ENCODE measurements around the gene CIDEB. TPM values are rescaled to one million over a fixed set of nuclear protein-coding genes. Genes with fewer than 3 reads are reported as not detected.

Gene CIDEB
- total RNA-seq, 1 experiment from 2014 or later, result 9.9 TPM

DNA sequence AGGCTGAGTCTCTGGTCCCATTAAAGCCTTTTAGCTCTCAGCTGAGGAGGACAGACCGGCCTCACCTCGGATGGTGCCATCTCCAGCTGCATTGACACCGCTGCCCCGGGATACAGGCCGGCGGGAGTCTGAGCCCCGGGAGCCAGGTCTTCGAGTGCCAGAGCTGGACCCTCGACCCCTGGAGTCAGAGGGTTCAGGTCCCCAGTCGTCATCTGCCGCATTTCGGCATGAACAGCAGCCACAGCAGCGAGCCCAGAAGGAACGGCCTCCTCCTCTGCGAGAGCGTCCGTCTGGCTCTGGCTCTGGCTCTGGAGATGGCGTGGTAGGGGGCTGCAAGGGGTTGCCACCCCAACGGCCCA, 45.8 kb downstream of the CIDEB start:
- Histone ChIP-seq H3K36me3 (ENCODE audit: insufficient read depth, low read length) (no peaks in the 10 kb centered on the region), H3K9me2 (replicated peaks; ENCODE audit: insufficient read depth, low read length) (no peaks in the 10 kb centered on the region), H3K9ac (ENCODE audit: low read length) (no peak overlapping the region), H4K20me1 (ENCODE audit: insufficient read depth, low read depth, low read length) (no peaks in the 10 kb centered on the region), H3K4me1 (ENCODE audit: low read length) (no peaks in the 10 kb centered on the region), H3K27me3 (ENCODE audit: low read length) (no peaks in the 10 kb centered on the region), H3K4me3 (ENCODE audit: low read length) (no peak overlapping the region), H3K79me2 (ENCODE audit: low read length) (no peaks in the 10 kb centered on the region), H3K4me2 (ENCODE audit: low read depth, low read length, poor library complexity, severe bottlenecking) (no peak overlapping the region), H3K9me3 (ENCODE audit: low read length) (no peaks in the 10 kb centered on the region), H3K27ac (ENCODE audit: low read length) (no peak overlapping the region), H2AFZ (ENCODE audit: low read length) (no peak overlapping the region)
- DNase-seq, result no peak

DNA sequence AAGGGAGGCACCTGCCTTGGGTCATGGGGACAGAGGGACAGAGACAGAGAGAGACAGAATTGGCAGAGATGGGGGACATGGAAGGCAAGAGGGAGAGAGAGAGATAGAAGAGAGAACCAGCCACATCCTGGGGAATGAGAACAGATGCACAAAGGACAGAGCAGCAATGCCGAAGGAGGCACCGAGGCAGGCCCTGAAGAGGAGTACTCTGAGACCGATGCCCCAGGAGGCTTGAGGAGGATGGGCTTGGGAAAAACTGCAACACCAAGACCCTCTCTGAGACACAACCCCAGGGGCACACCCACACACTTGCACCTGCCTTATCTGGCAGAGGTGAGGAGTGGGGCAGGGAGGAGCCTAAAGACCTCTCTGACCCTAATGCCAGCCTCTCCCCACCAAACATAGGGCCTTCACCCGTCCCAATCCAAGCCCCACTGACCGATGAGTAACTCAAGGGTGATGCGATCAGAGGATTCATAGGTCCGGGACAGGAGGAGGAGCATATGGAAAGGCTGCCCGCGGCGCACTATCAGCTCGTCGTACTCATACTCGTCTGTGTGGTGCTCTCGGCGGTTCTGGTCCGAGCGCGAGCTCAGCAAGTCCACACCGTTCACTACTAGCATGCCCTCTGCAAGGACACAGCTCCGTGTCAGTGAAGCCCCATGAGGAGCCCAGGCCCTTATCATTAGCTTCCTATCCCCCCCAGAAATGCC, 46.4 kb downstream of the CIDEB start:
- no peak overlapping the region for H3K4me3 ChIP-seq (ENCODE audit: low read length)
- no peak overlapping the region for H3K4me2 ChIP-seq (ENCODE audit: low read depth, low read length, poor library complexity, severe bottlenecking)
- H3K36me3 ChIP-seq (ENCODE audit: insufficient read depth, low read length), result no peaks in the 10 kb centered on the region
- no peaks in the 10 kb centered on the region for H3K4me1 ChIP-seq (ENCODE audit: low read length)
- DNase-seq, result no peak
- H3K27me3 ChIP-seq (ENCODE audit: low read length), result no peaks in the 10 kb centered on the region
- H3K9me2 ChIP-seq (replicated peaks; ENCODE audit: insufficient read depth, low read length), result no peaks in the 10 kb centered on the region
- H3K79me2 ChIP-seq (ENCODE audit: low read length), result no peaks in the 10 kb centered on the region
- H3K9ac ChIP-seq (ENCODE audit: low read length), result no peak overlapping the region
- H4K20me1 ChIP-seq (ENCODE audit: insufficient read depth, low read depth, low read length), result no peaks in the 10 kb centered on the region
- no peaks in the 10 kb centered on the region for H3K9me3 ChIP-seq (ENCODE audit: low read length)
- H3K27ac ChIP-seq (ENCODE audit: low read length), result no peak overlapping the region
- H2AFZ ChIP-seq (ENCODE audit: low read length), result no peak overlapping the region

DNA sequence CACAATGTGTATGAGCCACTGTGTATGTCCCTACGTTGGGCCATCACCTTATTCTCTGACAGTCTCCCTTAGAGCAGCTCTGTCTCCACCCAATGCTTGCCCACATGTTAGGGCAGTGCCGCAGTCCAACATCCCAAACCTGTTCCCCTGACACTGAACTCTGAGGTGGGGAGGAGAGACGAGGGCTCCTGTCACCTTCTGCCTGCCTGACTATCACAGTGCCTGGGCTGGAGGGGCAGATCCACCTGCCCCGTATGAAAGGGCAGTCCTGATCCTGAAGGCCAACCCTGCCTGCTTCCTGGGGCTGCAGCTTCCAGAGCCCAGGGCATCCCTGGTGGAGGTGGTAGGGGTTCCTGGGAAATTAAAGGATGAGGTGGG, 47.0 kb downstream of the CIDEB start:
- Histone ChIP-seq H3K4me3 (ENCODE audit: low read length) (no peak overlapping the region), H3K27ac (ENCODE audit: low read length) (no peak overlapping the region), H2AFZ (ENCODE audit: low read length) (no peak overlapping the region), H3K79me2 (ENCODE audit: low read length) (no peaks in the 10 kb centered on the region), H3K4me2 (ENCODE audit: low read depth, low read length, poor library complexity, severe bottlenecking) (no peak overlapping the region), H3K27me3 (ENCODE audit: low read length) (no peaks in the 10 kb centered on the region), H3K36me3 (ENCODE audit: insufficient read depth, low read length) (no peaks in the 10 kb centered on the region), H3K9me2 (replicated peaks; ENCODE audit: insufficient read depth, low read length) (no peaks in the 10 kb centered on the region), H3K9ac (ENCODE audit: low read length) (no peak overlapping the region), H3K4me1 (ENCODE audit: low read length) (no peaks in the 10 kb centered on the region), H3K9me3 (ENCODE audit: low read length) (no peaks in the 10 kb centered on the region), H4K20me1 (ENCODE audit: insufficient read depth, low read depth, low read length) (no peaks in the 10 kb centered on the region)
- DNase-seq, result no peak

DNA sequence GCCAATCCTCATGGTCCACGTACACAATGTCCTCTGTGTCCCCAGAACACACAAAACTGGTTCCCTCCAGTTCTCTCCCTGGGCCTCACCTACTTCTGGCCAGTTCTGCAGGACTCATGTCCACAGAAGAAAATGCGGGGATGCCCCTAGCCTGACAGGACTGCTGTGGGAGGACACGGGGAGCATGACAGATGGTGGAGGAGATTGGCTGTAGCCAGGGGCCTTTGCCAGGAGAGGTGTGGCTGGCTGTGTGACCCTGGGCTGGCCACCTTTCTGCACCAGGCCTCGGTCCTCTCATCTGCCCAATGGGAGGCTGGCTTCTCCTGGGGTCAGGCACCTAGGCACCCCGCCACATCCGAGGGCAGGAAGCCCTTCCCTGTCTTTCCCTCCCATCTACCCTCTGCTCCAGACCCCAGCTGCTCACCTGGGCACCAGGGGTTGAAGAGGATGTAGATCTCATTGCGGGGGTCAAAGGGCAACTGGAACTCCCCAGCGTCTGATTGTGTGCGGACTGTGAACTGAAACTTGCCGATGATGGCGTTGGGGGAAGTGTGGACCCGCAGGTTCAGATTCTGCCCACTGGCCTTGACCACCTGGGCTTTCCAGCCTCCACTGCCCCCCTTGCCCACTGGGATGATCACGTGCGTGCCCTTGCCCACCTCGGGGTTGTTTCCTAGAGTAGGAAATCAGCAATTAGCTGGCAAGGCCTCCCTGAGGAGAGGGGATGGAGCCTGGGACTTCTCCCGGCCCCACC, 47.6 kb downstream of the CIDEB start:
- Histone ChIP-seq H3K4me1 (ENCODE audit: low read length) (no peaks in the 10 kb centered on the region), H4K20me1 (ENCODE audit: insufficient read depth, low read depth, low read length) (no peaks in the 10 kb centered on the region), H3K79me2 (ENCODE audit: low read length) (no peaks in the 10 kb centered on the region), H3K27me3 (ENCODE audit: low read length) (no peaks in the 10 kb centered on the region), H3K9ac (ENCODE audit: low read length) (no peak overlapping the region), H3K9me3 (ENCODE audit: low read length) (no peaks in the 10 kb centered on the region), H3K9me2 (replicated peaks; ENCODE audit: insufficient read depth, low read length) (no peaks in the 10 kb centered on the region), H3K4me3 (ENCODE audit: low read length) (no peak overlapping the region), H3K4me2 (ENCODE audit: low read depth, low read length, poor library complexity, severe bottlenecking) (no peak overlapping the region), H3K36me3 (ENCODE audit: insufficient read depth, low read length) (no peaks in the 10 kb centered on the region), H3K27ac (ENCODE audit: low read length) (no peak overlapping the region), H2AFZ (ENCODE audit: low read length) (no peak overlapping the region)
- DNase-seq, result no peak

DNA sequence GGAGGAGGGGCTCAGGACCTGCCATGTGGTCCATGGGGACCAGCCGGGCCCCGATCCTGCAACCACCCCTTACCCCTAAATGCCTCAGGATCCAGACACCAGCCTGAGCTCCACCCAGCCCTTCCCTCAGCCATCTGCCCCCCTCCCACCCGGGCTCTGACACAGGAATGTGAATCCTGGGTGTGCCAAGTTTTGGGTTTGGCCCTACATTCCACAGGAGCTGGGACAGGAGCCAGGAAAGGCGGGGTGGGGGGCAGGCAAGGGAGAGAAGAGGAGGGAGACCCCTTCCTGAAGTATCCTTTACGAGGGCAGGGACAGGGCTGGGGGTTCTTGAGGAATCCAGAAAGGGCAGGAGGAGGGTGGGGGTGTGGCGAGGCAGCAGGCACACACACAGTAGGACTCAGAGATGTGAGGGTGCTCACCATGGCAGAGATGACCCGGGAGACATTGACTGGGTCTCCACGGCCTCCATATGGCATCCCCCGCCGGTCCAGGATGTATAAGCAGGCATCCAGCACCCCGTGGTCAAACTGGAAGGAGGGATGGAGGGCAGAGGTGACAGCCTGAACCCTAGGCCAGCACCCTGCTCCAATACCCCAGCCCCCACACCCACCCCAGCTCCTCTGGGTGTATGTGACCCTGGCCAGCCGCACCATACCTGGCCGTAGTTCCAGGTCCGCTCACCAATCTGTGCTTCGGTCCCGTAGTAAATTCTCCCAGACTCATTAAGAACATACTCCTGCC, 48.3 kb downstream of the CIDEB start:
- Histone ChIP-seq H3K79me2 (ENCODE audit: low read length) (no peaks in the 10 kb centered on the region), H4K20me1 (ENCODE audit: insufficient read depth, low read depth, low read length) (no peaks in the 10 kb centered on the region), H3K27me3 (ENCODE audit: low read length) (no peaks in the 10 kb centered on the region), H2AFZ (ENCODE audit: low read length) (no peak overlapping the region), H3K9me3 (ENCODE audit: low read length) (no peaks in the 10 kb centered on the region), H3K9ac (ENCODE audit: low read length) (no peak overlapping the region), H3K4me1 (ENCODE audit: low read length) (no peaks in the 10 kb centered on the region), H3K27ac (ENCODE audit: low read length) (no peak overlapping the region), H3K9me2 (replicated peaks; ENCODE audit: insufficient read depth, low read length) (no peaks in the 10 kb centered on the region), H3K4me3 (ENCODE audit: low read length) (no peak overlapping the region), H3K4me2 (ENCODE audit: low read depth, low read length, poor library complexity, severe bottlenecking) (no peak overlapping the region), H3K36me3 (ENCODE audit: insufficient read depth, low read length) (peaks cover 1% of the 10 kb centered on the region; the same call in 1 of the 2 replicates)
- no peak for DNase-seq

DNA sequence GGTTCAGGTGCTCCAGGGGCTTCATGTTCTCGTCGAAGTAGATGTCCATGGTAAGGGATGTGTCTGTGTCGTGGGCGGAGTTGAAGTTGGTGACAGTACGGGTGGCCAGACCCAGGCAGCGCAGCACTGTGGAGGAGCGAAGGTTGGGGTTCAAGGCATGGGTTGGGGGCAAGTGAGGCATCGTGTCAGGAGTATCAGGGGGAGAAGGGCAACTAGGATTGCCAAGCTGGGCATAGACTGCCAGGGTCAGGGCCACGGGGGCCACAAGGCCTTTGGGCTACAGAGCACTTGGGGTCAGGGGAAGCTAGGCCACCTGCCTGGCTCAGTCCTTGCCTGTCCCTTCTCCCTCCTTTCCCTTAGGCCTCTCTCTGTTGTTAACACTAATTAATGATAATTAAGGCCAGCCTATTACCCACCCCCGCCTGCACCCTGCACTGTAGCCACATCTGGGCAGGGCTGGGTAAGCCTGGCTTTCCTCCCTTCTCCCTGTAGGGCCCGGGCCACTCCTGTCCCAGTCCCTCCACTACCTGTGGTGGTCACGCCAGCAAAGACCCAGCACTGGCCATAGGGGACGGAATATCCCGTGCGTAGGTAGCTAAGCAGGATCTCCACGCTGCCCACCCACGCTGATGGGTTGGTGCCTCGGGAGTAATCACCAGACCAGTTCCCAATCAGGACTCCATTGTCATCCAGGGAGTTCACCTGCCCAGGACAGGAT, 49.1 kb downstream of the CIDEB start:
- Histone ChIP-seq H2AFZ (ENCODE audit: low read length) (no peak overlapping the region), H3K9me2 (replicated peaks; ENCODE audit: insufficient read depth, low read length) (no peaks in the 10 kb centered on the region), H3K9ac (ENCODE audit: low read length) (no peak overlapping the region), H3K36me3 (ENCODE audit: insufficient read depth, low read length) (peaks cover 4% of the 10 kb centered on the region; the same call in 1 of the 2 replicates), H3K27me3 (ENCODE audit: low read length) (no peaks in the 10 kb centered on the region), H3K4me3 (ENCODE audit: low read length) (no peak overlapping the region), H3K4me1 (ENCODE audit: low read length) (no peaks in the 10 kb centered on the region), H3K79me2 (ENCODE audit: low read length) (no peaks in the 10 kb centered on the region), H3K4me2 (ENCODE audit: low read depth, low read length, poor library complexity, severe bottlenecking) (no peak overlapping the region), H4K20me1 (ENCODE audit: insufficient read depth, low read depth, low read length) (no peaks in the 10 kb centered on the region), H3K27ac (ENCODE audit: low read length) (no peak overlapping the region), H3K9me3 (ENCODE audit: low read length) (no peaks in the 10 kb centered on the region)
- DNase-seq, result no peak

DNA sequence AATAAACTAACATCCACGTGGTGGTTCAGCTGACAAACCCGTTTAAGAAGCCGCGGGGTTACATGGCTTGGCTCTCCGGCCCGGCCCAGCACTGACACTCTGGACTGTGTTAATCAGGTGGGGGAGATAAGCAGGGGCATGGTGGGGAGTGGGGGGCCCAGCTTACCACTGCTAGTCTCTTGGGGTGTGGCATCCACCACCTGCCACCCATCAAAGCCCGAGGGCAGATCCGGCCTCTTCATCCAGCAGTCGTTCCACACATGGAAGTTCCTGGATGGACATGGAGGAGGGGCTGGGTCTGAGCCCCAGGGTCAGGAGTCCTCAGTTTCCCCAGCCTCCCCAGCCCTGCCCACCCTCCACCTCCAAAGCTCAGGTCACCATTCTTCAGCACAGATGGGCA, 49.7 kb downstream of the CIDEB start:
- DNase-seq, result no peak
- H3K79me2 ChIP-seq (ENCODE audit: low read length), result no peaks in the 10 kb centered on the region
- no peaks in the 10 kb centered on the region for H3K4me1 ChIP-seq (ENCODE audit: low read length)
- H3K9me3 ChIP-seq (ENCODE audit: low read length), result no peaks in the 10 kb centered on the region
- no peaks in the 10 kb centered on the region for H4K20me1 ChIP-seq (ENCODE audit: insufficient read depth, low read depth, low read length)
- H3K4me2 ChIP-seq (ENCODE audit: low read depth, low read length, poor library complexity, severe bottlenecking), result no peak overlapping the region
- H3K9ac ChIP-seq (ENCODE audit: low read length), result no peak overlapping the region
- no peak overlapping the region for H3K27ac ChIP-seq (ENCODE audit: low read length)
- peaks cover 4% of the 10 kb centered on the region; the same call in 1 of the 2 replicates for H3K36me3 ChIP-seq (ENCODE audit: insufficient read depth, low read length)
- no peak overlapping the region for H2AFZ ChIP-seq (ENCODE audit: low read length)
- H3K9me2 ChIP-seq (replicated peaks; ENCODE audit: insufficient read depth, low read length), result no peaks in the 10 kb centered on the region
- no peak overlapping the region for H3K4me3 ChIP-seq (ENCODE audit: low read length)
- no peaks in the 10 kb centered on the region for H3K27me3 ChIP-seq (ENCODE audit: low read length)

DNA sequence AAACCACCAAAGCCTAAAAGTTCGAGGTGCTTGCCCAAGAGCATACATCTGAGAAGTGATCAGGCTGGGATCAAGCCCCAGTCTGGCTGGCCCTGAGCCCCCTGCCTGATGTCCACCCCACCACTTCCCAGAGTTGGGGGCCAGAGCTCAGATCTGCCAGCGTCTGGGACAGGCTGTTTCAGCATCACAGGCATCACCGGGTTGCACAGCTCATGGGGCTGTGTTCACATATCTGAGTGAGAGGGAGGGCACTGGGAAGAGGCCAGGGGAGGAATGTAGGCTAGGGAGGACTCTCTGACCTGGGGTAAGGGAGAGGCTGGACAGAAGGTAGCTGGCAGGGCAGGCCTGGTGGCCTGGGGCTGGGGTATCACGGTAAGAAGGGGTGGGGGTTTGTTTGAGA, 50.8 kb downstream of the CIDEB start:
- no peak overlapping the region for H3K27ac ChIP-seq (ENCODE audit: low read length)
- no peaks in the 10 kb centered on the region for H3K9me3 ChIP-seq (ENCODE audit: low read length)
- no peak for DNase-seq
- H2AFZ ChIP-seq (ENCODE audit: low read length), result no peak overlapping the region
- H3K36me3 ChIP-seq (ENCODE audit: insufficient read depth, low read length), result peaks cover 4% of the 10 kb centered on the region; the same call in 1 of the 2 replicates
- no peak overlapping the region for H3K4me3 ChIP-seq (ENCODE audit: low read length)
- no peaks in the 10 kb centered on the region for H4K20me1 ChIP-seq (ENCODE audit: insufficient read depth, low read depth, low read length)
- H3K4me2 ChIP-seq (ENCODE audit: low read depth, low read length, poor library complexity, severe bottlenecking), result no peak overlapping the region
- H3K27me3 ChIP-seq (ENCODE audit: low read length), result no peaks in the 10 kb centered on the region
- no peak overlapping the region for H3K9ac ChIP-seq (ENCODE audit: low read length)
- no peaks in the 10 kb centered on the region for H3K79me2 ChIP-seq (ENCODE audit: low read length)
- no peaks in the 10 kb centered on the region for H3K9me2 ChIP-seq (replicated peaks; ENCODE audit: insufficient read depth, low read length)
- no peaks in the 10 kb centered on the region for H3K4me1 ChIP-seq (ENCODE audit: low read length)

Measured in Karpas-422 (cell line).